Liver (tissue), 9 donors: Measurements from ENCODE around the gene TIPRL. TPM values are rescaled to one million over a fixed set of nuclear protein-coding genes. Genes with fewer than 3 reads are reported as not detected.

Source experiments
- DNase-seq: peaks from one replicate; pipeline ENCODE4 v3.0.0-alpha.2; 2017; ENCODE audit warnings: low spot score
- H3K27ac ChIP-seq, 2 donors: one replicate each; pipeline ENCODE4 v1.7.0; 2013; ENCODE audit warnings: inconsistent platforms in 2 of 2, low read length in 2 of 2, control low read depth in 1 of 2, low read depth in 1 of 2, mild to moderate bottlenecking in 1 of 2
- H3K27me3 ChIP-seq, 4 donors: one replicate each; pipeline versions ENCODE4 v1.6.1 to v1.7.0; 2013; ENCODE audit warnings: low read length in 3 of 4, inconsistent platforms in 1 of 4, mild to moderate bottlenecking in 1 of 4, moderate library complexity in 1 of 4; ENCODE audit not compliant: control insufficient read depth in 4 of 4, insufficient read depth in 4 of 4
- H3K36me3 ChIP-seq, 4 donors: one replicate each; pipeline versions ENCODE4 v1.6.1 to v1.7.0; 2013; ENCODE audit warnings: low read length in 3 of 4, mild to moderate bottlenecking in 3 of 4, low read depth in 1 of 4, moderate library complexity in 1 of 4; ENCODE audit not compliant: control insufficient read depth in 4 of 4, insufficient read depth in 3 of 4
- H3K4me1 ChIP-seq, 4 donors: one replicate each; pipeline versions ENCODE4 v1.6.1 to v1.7.0; 2013; ENCODE audit warnings: low read length in 3 of 4, mild to moderate bottlenecking in 3 of 4, moderate library complexity in 1 of 4; ENCODE audit not compliant: control insufficient read depth in 4 of 4, insufficient read depth in 4 of 4
- H3K4me3 ChIP-seq, 3 donors: one replicate each; pipeline versions ENCODE4 v1.6.1 to v1.7.0; 2013; ENCODE audit warnings: low read length in 3 of 3, control low read depth in 1 of 3, low read depth in 1 of 3, mild to moderate bottlenecking in 1 of 3
- H3K9ac ChIP-seq, 2 donors: one replicate each; pipeline ENCODE4 v1.7.0; 2013; ENCODE audit warnings: low read length in 2 of 2, mild to moderate bottlenecking in 2 of 2, moderate library complexity in 2 of 2, control low read depth in 1 of 2, low read depth in 1 of 2
- H3K9me3 ChIP-seq, 4 donors: one replicate each; pipeline versions ENCODE4 v1.6.1 to v1.7.0; 2013; ENCODE audit warnings: low read length in 3 of 4; ENCODE audit not compliant: control insufficient read depth in 4 of 4
- ATF3 ChIP-seq: IDR thresholded peaks from 2 replicates; pipeline ENCODE4 v1.6.1; 2016; ENCODE audit warnings: antibody characterized with exemption
- CTCF ChIP-seq: fragments of 150-350 bp; IDR thresholded peaks from 2 replicates; pipeline ENCODE4 v1.5.1; 2017; ENCODE audit warnings: improper control_type of control experiment, low read depth, low read length; ENCODE audit not compliant: missing input control
- EGR1 ChIP-seq, 2 donors: IDR thresholded peaks; 2 replicates each; pipeline ENCODE4 v1.6.1; 2016 to 2018; ENCODE audit warnings: antibody characterized with exemption in 2 of 2, low read depth in 2 of 2
- FOXA2 ChIP-seq: IDR thresholded peaks from 2 replicates; pipeline ENCODE4 v1.6.1; 2016; ENCODE audit warnings: antibody characterized with exemption
- GABPA ChIP-seq, 2 donors: IDR thresholded peaks in 1 of 2; conservative IDR thresholded peaks in 1 of 2; 2 replicates each; pipeline ENCODE4 v1.6.1; 2016; ENCODE audit warnings: antibody characterized with exemption in 2 of 2, mild to moderate bottlenecking in 1 of 2, moderate library complexity in 1 of 2
- HNF4A ChIP-seq, 2 donors: conservative IDR thresholded peaks; 2 replicates each; pipeline ENCODE4 v1.6.1; 2016; ENCODE audit warnings: antibody characterized with exemption in 2 of 2, mild to moderate bottlenecking in 2 of 2
- HNF4G ChIP-seq: IDR thresholded peaks from 2 replicates; pipeline ENCODE4 v1.6.1; 2016; ENCODE audit warnings: antibody characterized with exemption
- JUND ChIP-seq, 2 donors: IDR thresholded peaks; 2 replicates each; pipeline ENCODE4 v1.6.1; 2016; ENCODE audit warnings: antibody characterized with exemption in 2 of 2
- MAX ChIP-seq: IDR thresholded peaks from 2 replicates; pipeline ENCODE4 v1.6.1; 2016; ENCODE audit warnings: antibody characterized with exemption
- NR2F2 ChIP-seq: IDR thresholded peaks from 2 replicates; pipeline ENCODE4 v1.6.1; 2016; ENCODE audit warnings: antibody characterized with exemption
- RAD21 ChIP-seq, 2 donors: IDR thresholded peaks; 2 replicates each; pipeline ENCODE4 v1.6.1; 2016; ENCODE audit warnings: antibody characterized with exemption in 2 of 2, mild to moderate bottlenecking in 2 of 2
- REST ChIP-seq: IDR thresholded peaks from 2 replicates; pipeline ENCODE4 v1.6.1; 2016; ENCODE audit warnings: antibody characterized with exemption, mild to moderate bottlenecking
- RXRA ChIP-seq, 2 donors: IDR thresholded peaks; 2 replicates each; pipeline ENCODE4 v1.6.1; 2017 to 2018; ENCODE audit warnings: antibody characterized with exemption in 2 of 2, mild to moderate bottlenecking in 1 of 2
- SP1 ChIP-seq: IDR thresholded peaks from 2 replicates; pipeline ENCODE4 v1.6.1; 2018; ENCODE audit warnings: antibody characterized with exemption, mild to moderate bottlenecking
- TAF1 ChIP-seq: conservative IDR thresholded peaks from 2 replicates; pipeline ENCODE4 v1.6.1; 2016; ENCODE audit warnings: antibody characterized with exemption, mild to moderate bottlenecking
- whole genome bisulfite sequencing: extraction: QIAGEN DNeasy Blood & Tissue Kit; methylation state at CpG from one replicate; pipeline ENCODE4 v1.1.7; 2013; 5-methylcytosine and 5-hydroxymethylcytosine counted together
- polyA plus RNA-seq, 2 donors: library from polyadenylated mRNA; stranded (reverse) in 1 of 2; unstranded in 1 of 2; fragments of 200-250 nt in 1 of 2; fragments of >200 nt in 1 of 2; fragmentation: Nextera tagmentation in 1 of 2; extraction: Ambion mirVana in 1 of 2; gene quantifications; one replicate each; pipeline versions ENCODE4 v1.2.1 to v1.2.3, GENCODE V29; 2013 to 2015
- total RNA-seq, 2 donors: library from RNA; depleted of rRNA; stranded (reverse); fragments of >200 nt; gene quantifications; one replicate each; pipeline ENCODE4 v1.2.3, GENCODE V29; 2014
- donor health status: healthy.
- donor health status: healthy.
- donor health status: healthy.
- donor health status: healthy.
- donor health status: healthy.

TIPRL gene
- total and polyA plus RNA-seq, 4 donors, result 11.2 to 20.0 (median 13.0) TPM

GRCh38 chr1:168161459-168161858 is 17.3 kb upstream of the TIPRL start:
- H3K36me3 ChIP-seq, result no peaks in the 10 kb centered on the region
- DNase-seq, result peak; percentile 70

GRCh38 chr1:168163670-168164069 is 15.1 kb upstream of the TIPRL start:
- Histone ChIP-seq H3K27ac (no peak overlapping the region), H3K4me1 (no peaks in the 10 kb centered on the region), H3K9me3 (peaks cover 0 to 1% (median 0%) of the 10 kb centered on the region in 4 donors), H3K9ac (no peak overlapping the region), H3K4me3 (no peak overlapping the region), H3K36me3 (no peaks in the 10 kb centered on the region), H3K27me3 (no peaks in the 10 kb centered on the region)
- no peak for DNase-seq
- TF ChIP-seq HNF4G, result no peak
- TF ChIP-seq CTCF, result no peak
- TF ChIP-seq SP1, result no peak
- TF ChIP-seq HNF4A (conservative IDR thresholded peaks at IDR 0.05), result no peak
- no peak for TF ChIP-seq FOXA2
- no peak for TF ChIP-seq REST
- no peak for TF ChIP-seq TAF1
- TF ChIP-seq ATF3, result no peak
- TF ChIP-seq JUND (IDR thresholded peaks at IDR 0.05), result no peak
- TF ChIP-seq GABPA (IDR thresholded peaks at IDR 0.05 in 1 of 2, conservative IDR thresholded peaks at IDR 0.05 in 1 of 2), result no peak
- TF ChIP-seq RAD21 (IDR thresholded peaks at IDR 0.05), result no peak
- no peak for TF ChIP-seq EGR1 (IDR thresholded peaks at IDR 0.05; ENCODE audit: low read depth in 2 of 2)
- WGBS, result 69% methylated on average over 3 of the region's 3 CpGs

More at GRCh38 chr1:168161459-168161858, 17.3 kb upstream of the TIPRL start:
- Histone ChIP-seq H3K4me3 (no peak overlapping the region), H3K9me3 (peaks cover 0 to 11% (median 4%) of the 10 kb centered on the region in 4 donors), H3K9ac (no peak overlapping the region), H3K4me1 (no peaks in the 10 kb centered on the region), H3K27me3 (no peaks in the 10 kb centered on the region), H3K27ac (no peak overlapping the region)
- TF ChIP-seq JUND (IDR thresholded peaks at IDR 0.05), result no peak
- TF ChIP-seq RXRA (IDR thresholded peaks at IDR 0.05), result no peak
- TF ChIP-seq MAX, result no peak
- TF ChIP-seq NR2F2, result no peak
- TF ChIP-seq ATF3, result no peak
- WGBS, result 79% methylated on average over 2 of the region's 2 CpGs
